ENCODE measurements around the gene ASAP2.

The ASAP2 gene

DNA sequence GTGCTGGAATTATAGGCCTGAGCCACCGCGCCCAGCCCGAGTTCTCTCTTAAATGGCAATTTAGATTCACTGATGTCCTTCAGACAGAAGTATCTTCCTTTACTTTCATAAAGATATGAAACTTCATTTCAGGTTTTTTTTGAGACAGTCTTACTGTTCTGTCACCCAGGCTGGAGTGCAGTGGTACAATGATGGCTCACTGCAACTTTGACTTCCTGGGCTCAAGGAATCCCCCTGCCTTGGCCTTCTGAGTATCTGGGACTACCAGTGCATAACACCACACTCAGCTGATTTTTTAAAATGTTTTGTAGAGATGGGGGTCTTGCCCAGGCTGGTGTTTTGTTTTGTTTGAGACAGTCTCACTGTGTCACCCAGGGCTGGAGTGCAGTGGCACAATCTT lies 203.5 kb downstream of the ASAP2 start:
- H3K9ac ChIP-seq (ENCODE audit: low read length) = no peak overlapping the region
- H4K20me1 ChIP-seq (ENCODE audit: insufficient read depth, low read length) = no peaks in the 10 kb centered on the region
- no peaks in the 10 kb centered on the region for H3F3A ChIP-seq (ENCODE audit: insufficient read depth, low read length)
- H3K79me2 ChIP-seq (ENCODE audit: insufficient read depth, low read length) = no peaks in the 10 kb centered on the region
- no peaks in the 10 kb centered on the region for H3K9me3 ChIP-seq (ENCODE audit: low read length)
- TF ChIP-seq CTCF (IDR thresholded peaks at IDR 0.05; ENCODE audit: low read length) (no peak), EZH2 (IDR thresholded peaks at IDR 0.05; ENCODE audit: borderline replicate concordance, low read length) (no peak)
- no peak overlapping the region for H3K4me2 ChIP-seq (ENCODE audit: low read length)
- H3K27ac ChIP-seq (ENCODE audit: low read depth, low read length, poor library complexity, severe bottlenecking) = no peak overlapping the region
- no peak overlapping the region for H3K4me3 ChIP-seq (ENCODE audit: low read depth, low read length, poor library complexity, severe bottlenecking)
- no peaks in the 10 kb centered on the region for H3K4me1 ChIP-seq (ENCODE audit: insufficient read depth, low read length, severe bottlenecking)
- H3K9me2 ChIP-seq (ENCODE audit: low read depth, low read length) = no peaks in the 10 kb centered on the region
- H3K36me3 ChIP-seq (ENCODE audit: insufficient read depth, low read length) = peaks cover 63% of the 10 kb centered on the region
- H2AFZ ChIP-seq (ENCODE audit: low read length) = no peak overlapping the region
- no peaks in the 10 kb centered on the region for H3K27me3 ChIP-seq (ENCODE audit: insufficient read depth, low read length)

DNA sequence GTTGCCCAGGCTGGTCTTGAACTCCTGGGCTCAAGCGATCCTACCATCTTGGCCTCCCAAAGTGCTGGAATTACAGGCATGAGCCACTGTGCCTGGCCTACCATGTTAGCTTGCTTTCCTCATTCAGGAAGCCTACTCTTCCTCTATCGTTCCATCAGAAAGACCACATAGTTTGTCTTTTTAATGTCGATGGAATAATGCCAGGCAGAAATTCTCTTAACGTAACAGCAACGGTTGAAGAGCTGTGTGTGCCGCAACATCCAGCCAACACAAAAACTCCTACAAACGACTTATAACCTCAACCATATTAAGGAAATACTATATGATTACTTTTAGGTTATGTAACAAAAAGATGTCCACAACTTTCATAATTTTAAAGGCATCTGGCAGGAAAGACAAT lies 206.2 kb downstream of the ASAP2 start:
- Histone ChIP-seq H3K27me3 (ENCODE audit: insufficient read depth, low read length) (no peaks in the 10 kb centered on the region), H3F3A (ENCODE audit: insufficient read depth, low read length) (no peaks in the 10 kb centered on the region), H3K4me3 (ENCODE audit: low read depth, low read length, poor library complexity, severe bottlenecking) (no peak overlapping the region), H3K9ac (ENCODE audit: low read length) (no peak overlapping the region), H3K4me2 (ENCODE audit: low read length) (no peak overlapping the region), H3K4me1 (ENCODE audit: insufficient read depth, low read length, severe bottlenecking) (no peaks in the 10 kb centered on the region), H3K36me3 (ENCODE audit: insufficient read depth, low read length) (peaks cover 69% of the 10 kb centered on the region), H4K20me1 (ENCODE audit: insufficient read depth, low read length) (no peaks in the 10 kb centered on the region), H3K9me3 (ENCODE audit: low read length) (no peaks in the 10 kb centered on the region), H3K9me2 (ENCODE audit: low read depth, low read length) (no peaks in the 10 kb centered on the region), H3K27ac (ENCODE audit: low read depth, low read length, poor library complexity, severe bottlenecking) (no peak overlapping the region), H3K79me2 (ENCODE audit: insufficient read depth, low read length) (no peaks in the 10 kb centered on the region), H2AFZ (ENCODE audit: low read length) (no peak overlapping the region)
- TF ChIP-seq EZH2 (IDR thresholded peaks at IDR 0.05; ENCODE audit: borderline replicate concordance, low read length) (no peak), CTCF (IDR thresholded peaks at IDR 0.05; ENCODE audit: low read length) (no peak)

DNA sequence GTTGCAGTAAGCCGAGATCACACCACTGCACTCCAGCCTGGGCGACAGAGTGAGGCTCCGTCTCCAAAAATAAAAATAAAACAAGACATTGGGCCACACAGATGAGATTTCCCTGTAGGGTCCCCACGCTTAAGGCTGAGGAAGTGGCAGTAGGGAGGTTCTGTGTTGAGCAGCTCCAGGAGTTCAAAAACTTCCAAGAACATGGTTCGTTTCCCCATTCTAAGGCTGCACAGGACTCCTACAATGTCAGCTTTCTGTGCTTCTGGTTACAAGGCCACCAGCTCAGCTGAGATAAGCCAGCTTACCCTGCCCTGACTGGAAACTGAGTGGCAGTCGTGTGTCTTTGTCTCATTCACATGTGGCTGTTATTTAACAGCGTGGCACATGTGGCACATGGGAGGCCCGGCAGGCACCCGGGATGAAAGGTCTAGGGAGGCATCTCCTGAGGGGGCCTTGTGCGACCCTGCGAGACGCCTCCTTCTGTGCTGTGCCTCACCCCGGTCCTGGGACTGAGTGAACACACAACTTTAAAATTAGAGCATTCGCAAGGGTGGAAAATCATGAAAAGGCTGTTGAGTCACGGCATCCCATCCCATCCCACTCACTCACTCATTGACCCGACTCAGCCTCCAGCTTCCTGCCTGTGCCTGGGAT lies 209.0 kb downstream of the ASAP2 start:
- Histone ChIP-seq H3K9me3 (ENCODE audit: low read length) (no peaks in the 10 kb centered on the region), H2AFZ (ENCODE audit: low read length) (no peak overlapping the region), H3K9me2 (ENCODE audit: low read depth, low read length) (no peaks in the 10 kb centered on the region), H3K79me2 (ENCODE audit: insufficient read depth, low read length) (0 out of 2 replicates have a peak, but pooled peaks cover 14% of the 10 kb centered on the region), H4K20me1 (ENCODE audit: insufficient read depth, low read length) (no peaks in the 10 kb centered on the region), H3K4me3 (ENCODE audit: low read depth, low read length, poor library complexity, severe bottlenecking) (no peak overlapping the region), H3K36me3 (ENCODE audit: insufficient read depth, low read length) (peaks cover 53% of the 10 kb centered on the region), H3K27ac (ENCODE audit: low read depth, low read length, poor library complexity, severe bottlenecking) (no peak overlapping the region), H3K4me2 (ENCODE audit: low read length) (no peak overlapping the region), H3F3A (ENCODE audit: insufficient read depth, low read length) (no peaks in the 10 kb centered on the region), H3K9ac (ENCODE audit: low read length) (no peak overlapping the region), H3K27me3 (ENCODE audit: insufficient read depth, low read length) (no peaks in the 10 kb centered on the region), H3K4me1 (ENCODE audit: insufficient read depth, low read length, severe bottlenecking) (peaks cover 8% of the 10 kb centered on the region)
- TF ChIP-seq CTCF (IDR thresholded peaks at IDR 0.05; ENCODE audit: low read length) (no peak), EZH2 (IDR thresholded peaks at IDR 0.05; ENCODE audit: borderline replicate concordance, low read length) (no peak)
